HCT116 (cell line): ENCODE data around the gene DDX47. TPM values are rescaled to one million over a fixed set of nuclear protein-coding genes. Genes with fewer than 3 reads are reported as not detected.
"Not testable (repeated sequence)": the region's sequence is repeated elsewhere in the genome, so short reads cannot be mapped to it uniquely, and the experiment has no call there.

Source experiments
- ATAC-seq: fragments of 200-7000 bp; cut with Tn5 transposase; 2 replicates; pipeline ENCODE4 v1.9.1; 2020; ENCODE audit warnings: mild to moderate bottlenecking, moderate library complexity
- BruUV-seq: library from RNA; stranded (reverse); fragments of 400-500 nt; replicated peaks from 2 replicates; lab custom pipeline; 2021; lab: Mats Ljungman, UMichigan
- CTCF ChIA-PET: fragments of 300-600 bp; sonication (Branson Sonifier 250); formaldehyde crosslinking; loops from one replicate; lab custom pipeline; 2021; ENCODE audit warnings: antibody characterized with exemption; lab: Charles Lee
- POLR2A ChIA-PET: fragments of 300-600, 350-600 bp; sonication (Branson Sonifier 250); formaldehyde crosslinking; loops from one replicate; lab custom pipeline; 2021; ENCODE audit warnings: antibody characterized with exemption; lab: Charles Lee
- RAD21 ChIA-PET, 2 experiments: fragments of 300-600 bp; sonication (Branson Sonifier 250); formaldehyde crosslinking; loops; one replicate each; lab custom pipeline; 2023; ENCODE audit warnings: low total read pairs in 2 of 2; ENCODE audit not compliant: uncharacterized antibody in 2 of 2, unreplicated experiment in 2 of 2, low non-redundant PET in 1 of 2; lab: Charles Lee
- DNase-seq: peaks from one replicate; pipeline ENCODE4 v3.0.0-alpha.2; 2010; ENCODE audit warnings: low read depth, low spot score
- H2AFZ ChIP-seq: fragments of 200-600 bp; shearing (Covaris generic), sonication (generic); 2 replicates; pipeline ENCODE4 v1.6.1; 2017; ENCODE audit warnings: low read depth, mixed run types, mixed read lengths, antibody characterized with exemption, low read length; ENCODE audit not compliant: poor library complexity, severe bottlenecking
- H3K27ac ChIP-seq: 2 replicates; pipeline ENCODE4 v1.5.1; 2012; ENCODE audit warnings: low read depth, low read length
- H3K27me3 ChIP-seq: fragments of 200-600 bp; sonication (generic); 2 replicates; pipeline ENCODE4 v1.6.1; 2016; ENCODE audit warnings: mixed run types, low read length, mixed read lengths; ENCODE audit not compliant: insufficient read depth
- H3K36me3 ChIP-seq, 2 experiments: fragments of 200-500 bp in 1 of 2; fragments of 200-600 bp in 1 of 2; sonication (Bioruptor generic) in 1 of 2; sonication (generic) in 1 of 2; 2 replicates each; pipeline versions ENCODE4 v1.5.1 to v1.6.1; 2014 to 2016; ENCODE audit warnings: low read length in 2 of 2, inconsistent platforms in 1 of 2, mixed read lengths in 1 of 2, mixed run types in 1 of 2; ENCODE audit not compliant: insufficient read depth in 2 of 2, control insufficient read depth in 1 of 2
- H3K4me1 ChIP-seq, 2 experiments: fragments of 200-600 bp in 1 of 2; sonication (generic) in 1 of 2; 2 replicates each; pipeline versions ENCODE4 v1.5.1 to v1.6.1; 2012 to 2017; ENCODE audit warnings: low read length in 2 of 2, inconsistent platforms in 1 of 2, mild to moderate bottlenecking in 1 of 2, mixed read lengths in 1 of 2, mixed run types in 1 of 2, moderate library complexity in 1 of 2; ENCODE audit not compliant: insufficient read depth in 2 of 2, control insufficient read depth in 1 of 2
- H3K4me2 ChIP-seq: fragments of 200-600 bp; sonication (generic); 2 replicates; pipeline ENCODE4 v1.6.1; 2017; ENCODE audit warnings: mixed run types, low read length, mixed read lengths
- H3K4me3 ChIP-seq, 2 experiments: fragments of 200-600 bp in 1 of 2; sonication (generic) in 1 of 2; replicated peaks in 1 of 2; 2 replicates each; pipeline ENCODE4 v1.5.1; 2011 to 2016; ENCODE audit warnings: low read length in 2 of 2, control low read depth in 1 of 2, low read depth in 1 of 2, mild to moderate bottlenecking in 1 of 2, mixed read lengths in 1 of 2, mixed run types in 1 of 2
- H3K79me2 ChIP-seq: fragments of 200-600 bp; sonication (generic); 2 replicates; pipeline ENCODE4 v1.6.1; 2017; ENCODE audit warnings: mild to moderate bottlenecking, mixed run types, low read length, moderate library complexity, mixed read lengths; ENCODE audit not compliant: insufficient read depth
- H3K9ac ChIP-seq: fragments of 200-600 bp; sonication (generic); 2 replicates; pipeline ENCODE4 v1.6.1; 2016; ENCODE audit warnings: low read length, mixed read lengths
- H3K9me2 ChIP-seq: fragments of 200-600 bp; sonication (generic), shearing (Covaris generic); 2 replicates; pipeline ENCODE4 v1.6.1; 2017; ENCODE audit warnings: mixed run types, mild to moderate bottlenecking, moderate library complexity; ENCODE audit not compliant: insufficient read depth
- H3K9me3 ChIP-seq, 2 experiments: fragments of 200-500 bp in 1 of 2; fragments of 200-600 bp in 1 of 2; sonication (Bioruptor generic) in 1 of 2; sonication (generic) in 1 of 2; 2 replicates each; pipeline ENCODE4 v1.6.1; 2014 to 2017; ENCODE audit warnings: low read length in 2 of 2, mixed read lengths in 2 of 2, inconsistent platforms in 1 of 2, low read depth in 1 of 2, mild to moderate bottlenecking in 1 of 2, mixed run types in 1 of 2, moderate library complexity in 1 of 2; ENCODE audit not compliant: control insufficient read depth in 1 of 2, insufficient read depth in 1 of 2
- H4K20me1 ChIP-seq: fragments of 200-600 bp; sonication (generic), shearing (Covaris generic); 2 replicates; pipeline ENCODE4 v1.6.1; 2017; ENCODE audit warnings: mixed run types, mild to moderate bottlenecking, moderate library complexity; ENCODE audit not compliant: insufficient read depth
- ATF3 ChIP-seq: IDR thresholded peaks from 2 replicates; pipeline ENCODE4 v1.6.1; 2012
- CBX3 ChIP-seq: IDR thresholded peaks from 2 replicates; pipeline ENCODE4 v1.6.1; 2012; ENCODE audit warnings: low read depth
- FOSL1 ChIP-seq: IDR thresholded peaks from 2 replicates; pipeline ENCODE4 v1.6.1; 2012; ENCODE audit warnings: low read depth
- MAX ChIP-seq: IDR thresholded peaks from 2 replicates; pipeline ENCODE4 v1.6.1; 2012
- RAD21 ChIP-seq: IDR thresholded peaks from 2 replicates; pipeline ENCODE4 v1.6.1; 2012; ENCODE audit warnings: low read depth, mild to moderate bottlenecking
- REST ChIP-seq: IDR thresholded peaks from 2 replicates; pipeline ENCODE4 v1.6.1; 2012; ENCODE audit warnings: low read depth
- SIN3A ChIP-seq: IDR thresholded peaks from 2 replicates; pipeline ENCODE4 v1.6.1; 2012; ENCODE audit warnings: low read depth
- SP1 ChIP-seq: IDR thresholded peaks from 2 replicates; pipeline ENCODE4 v1.6.1; 2012; ENCODE audit warnings: low read depth
- SRF ChIP-seq: IDR thresholded peaks from 2 replicates; pipeline ENCODE4 v1.6.1; 2012; ENCODE audit warnings: low read depth
- intact Hi-C: fragments of 100-400 bp; cut with micrococcal nuclease; formaldehyde crosslinking; loops from 2 replicates; pipeline ENCODE4 v1.10.0; 2022
- total RNA-seq: library from RNA; stranded (reverse); gene quantifications from one replicate; pipeline ENCODE4 v1.2.1, GENCODE V29; 2021; ENCODE audit not compliant: unreplicated experiment

Gene DDX47
- total RNA-seq, 1 experiment from 2014 or later, result 103 TPM

- peak; percentile 73 for DNase-seq
- peak; percentile 65 for ATAC-seq
- not testable (repeated sequence) for H2AFZ ChIP-seq
- TF ChIP-seq SP1 (peak; percentile 48), MAX (0 out of 2 replicates have a peak, but pooled peaks have one; percentile 28), CBX3 (peak; percentile 74)
- TF ChIP-seq, all 23 proteins: peak for 3; not testable (repeated sequence) for 20
- peaks cover 0 to 15% of the 10 kb centered on the region in 2 experiments; a peak in 1 of 4 replicates for H3K36me3 ChIP-seq
- POLR2A ChIA-PET, result interaction anchor here (0.6 to 2.5 kb wide), 5 partner anchors 11 to 58 kb away, joined by 3 to 7 read pairs (median 4); partner anchors contain the start of gene GPRC5A
- H3K9me3 ChIP-seq, H3K4me3 ChIP-seq, H3K79me2 ChIP-seq, H4K20me1 ChIP-seq, BruUV-seq, H3K9me2 ChIP-seq, CTCF ChIA-PET, H3K27me3 ChIP-seq: not testable (repeated sequence)
- peak overlapping the region; percentile 66 for H3K9ac ChIP-seq
- peak overlapping the region; percentile 85 for H3K27ac ChIP-seq
- intact Hi-C loops, result loop anchor here (2.0 kb wide), 1 partner anchor 31 kb away; no protein-coding TSS in a partner anchor
- H3K4me2 ChIP-seq, result peak overlapping the region; percentile 77
- H3K4me1 ChIP-seq, result peaks cover 81 to 91% of the 10 kb centered on the region in 2 experiments
- RAD21 ChIA-PET, result interaction anchor here in 1 of 2 experiments (1.1 kb wide), 1 partner anchor 31 kb away, joined by 4 read pairs; no protein-coding TSS in a partner anchor
These were observed 28.3 kb downstream of the DDX47 start for GRCh38 chr12:12841428-12841827.

GRCh38 chr12:12845794-12846243 lies 32.7 kb downstream of the DDX47 start:
- no peaks in the 10 kb centered on the region for H3K9me2 ChIP-seq
- no peaks in the 10 kb centered on the region for H3K27me3 ChIP-seq
- H3K27ac ChIP-seq, result peak overlapping the region; percentile 58
- POLR2A ChIA-PET, result interaction anchor here (1.0 to 1.8 kb wide), 3 partner anchors 9 to 26 kb away, joined by 3 to 10 read pairs (median 4); no protein-coding TSS in a partner anchor
- BruUV-seq, result no TSS peak
- intact Hi-C loops, result no loop called here
- RAD21 ChIA-PET, result no interaction called here
- no peak overlapping the region for H3K4me3 ChIP-seq
- CTCF ChIA-PET, result no interaction called here
- H3K9me3 ChIP-seq, result no peaks in the 10 kb centered on the region
- H3K4me2 ChIP-seq, result no peak overlapping the region
- H3K79me2 ChIP-seq, result no peaks in the 10 kb centered on the region
- no peaks in the 10 kb centered on the region for H4K20me1 ChIP-seq
- H3K4me1 ChIP-seq, result peaks cover 52 to 57% of the 10 kb centered on the region in 2 experiments
- H2AFZ ChIP-seq, result no peak overlapping the region
- peaks cover 0 to 20% of the 10 kb centered on the region in 2 experiments; a peak in 2 of 4 replicates for H3K36me3 ChIP-seq
- no peak for TF ChIP-seq FOSL1
- TF ChIP-seq RAD21, result no peak
- TF ChIP-seq SIN3A, result no peak
- TF ChIP-seq ATF3, result no peak
- TF ChIP-seq REST, result no peak
- no peak for TF ChIP-seq SRF
- no peak for DNase-seq
- no peak for ATAC-seq
- no peak overlapping the region for H3K9ac ChIP-seq

- H3K9ac ChIP-seq, H3K4me3 ChIP-seq, H3K4me2 ChIP-seq, H3K27ac ChIP-seq, intact Hi-C loops, RAD21 ChIA-PET, DNase-seq, BruUV-seq, ATAC-seq, H4K20me1 ChIP-seq, CTCF ChIA-PET, H3K9me2 ChIP-seq, H3K9me3 ChIP-seq, H2AFZ ChIP-seq, H3K27me3 ChIP-seq, H3K79me2 ChIP-seq: not testable (repeated sequence)
- Histone ChIP-seq H3K4me1 (peaks cover 44 to 47% of the 10 kb centered on the region in 2 experiments), H3K36me3 (peaks cover 0 to 28% of the 10 kb centered on the region in 2 experiments; a peak in 2 of 4 replicates)
- POLR2A ChIA-PET, result interaction anchor here (1.6 to 1.8 kb wide), 2 partner anchors 20 to 26 kb away, joined by 4 to 10 read pairs; no protein-coding TSS in a partner anchor
These were observed 33.6 kb downstream of the DDX47 start for GRCh38 chr12:12846780-12847179.
